ENCODE measurements around the gene DDI1.

Gene DDI1

DNA sequence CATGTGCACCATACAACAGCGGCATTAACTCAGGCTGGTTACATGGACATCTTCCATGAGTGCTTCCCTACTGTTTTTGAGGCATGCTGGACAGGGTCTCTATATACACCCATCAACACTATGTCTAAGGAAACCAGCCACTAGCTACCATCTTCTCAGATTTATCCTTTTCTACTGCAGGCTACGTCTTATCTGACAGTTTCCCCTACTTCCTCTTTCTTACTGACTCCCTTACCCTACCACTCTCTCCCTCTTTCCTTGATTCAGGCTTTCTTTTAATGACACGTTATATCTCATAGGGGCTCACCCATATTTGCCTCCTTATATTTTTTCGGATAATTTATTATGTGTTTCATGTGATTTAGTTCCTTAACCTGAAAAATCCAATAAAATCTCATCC lies 41.8 kb downstream of the DDI1 start:
- no peak for DNase-seq

DNA sequence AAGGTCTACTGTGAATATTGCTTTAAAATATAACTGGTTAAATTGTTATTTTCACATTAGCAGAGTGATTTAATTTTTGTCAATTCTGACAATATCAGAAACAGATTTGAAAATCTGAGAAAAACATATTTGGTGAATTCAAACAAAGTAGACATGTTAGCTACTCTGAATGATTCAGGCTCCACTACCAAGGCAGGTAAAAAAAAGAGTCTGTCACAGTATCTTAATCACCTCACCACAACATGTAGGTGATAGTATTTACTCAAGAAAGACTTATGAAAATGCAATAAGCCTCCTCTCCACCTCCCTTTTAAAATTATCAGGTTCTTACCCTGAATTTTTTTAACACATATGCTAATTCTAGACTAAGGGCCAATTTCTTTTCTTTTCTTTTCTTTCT lies 42.6 kb downstream of the DDI1 start:
- DNase-seq: no peak

DNA sequence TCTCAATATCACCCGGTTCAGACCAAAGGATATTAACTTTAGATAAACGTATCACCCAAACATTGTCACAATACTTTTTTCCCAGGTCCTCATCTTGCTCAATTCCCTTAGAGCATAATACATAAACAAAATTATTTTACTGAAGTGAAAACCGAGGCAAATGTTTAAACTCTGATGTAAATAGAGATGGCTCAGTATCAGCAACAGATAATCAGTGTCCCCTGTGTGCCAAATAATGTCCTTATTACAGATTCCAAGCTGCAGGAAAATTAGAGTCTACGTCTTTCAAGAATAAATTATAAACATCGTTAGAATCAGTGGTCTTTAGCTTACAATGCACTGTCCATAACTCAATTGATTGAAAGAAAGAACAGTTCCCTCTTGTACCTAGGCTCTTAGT lies 50.2 kb downstream of the DDI1 start:
- no peak for DNase-seq
